Measurements from ENCODE around the gene STX4. TPM values are rescaled to one million over a fixed set of nuclear protein-coding genes. Genes with fewer than 3 reads are reported as not detected.

Gene STX4
- total and polyA plus RNA-seq, 9 of the 15 experiments (the other 6 are each of a cell fraction or from before 2014, with no cell fraction given) = 3.2 to 48.0 (median 21.5) TPM

- TF ChIP-seq MGA (IDR thresholded peaks at IDR 0.05) (peak; percentile 69), CREBBP (IDR thresholded peaks at IDR 0.05; ENCODE audit: low read depth, low read length) (no peak), ZZZ3 (IDR thresholded peaks at IDR 0.05) (no peak), ZNF444 (CRISPR knock-in tag; IDR thresholded peaks at IDR 0.05) (no peak), ZBTB43 (CRISPR knock-in tag; IDR thresholded peaks at IDR 0.05) (no peak), GABPA (tag; conservative IDR thresholded peaks at IDR 0.05; ENCODE audit: low read depth) (no peak), YBX1 (IDR thresholded peaks at IDR 0.05) (no peak), PRMT5 (CRISPR knock-in tag; IDR thresholded peaks at IDR 0.05) (no peak), CEBPG (CRISPR knock-in tag; IDR thresholded peaks at IDR 0.05) (no peak), CEBPG (tag; conservative IDR thresholded peaks at IDR 0.05 in 1 of 2, IDR thresholded peaks at IDR 0.05 in 1 of 2) (no peak), NR1H2 (CRISPR knock-in tag; IDR thresholded peaks at IDR 0.05) (no peak), HDAC2 (IDR thresholded peaks at IDR 0.05) (no peak), MYC (IDR thresholded peaks at IDR 0.05; ENCODE audit: low read depth, low read length) (peak; percentile 58), MYC (CRISPR knock-in tag; IDR thresholded peaks at IDR 0.05; ENCODE audit: borderline replicate concordance, low read depth) (no peak), ETV6 (IDR thresholded peaks at IDR 0.05; ENCODE audit: borderline replicate concordance in 1 of 2, low read depth in 2 of 2, low read length in 1 of 2) (no peak), ETV6 (CRISPR knock-in tag; IDR thresholded peaks at IDR 0.05; ENCODE audit: borderline replicate concordance) (no peak), MAFG (tag; conservative IDR thresholded peaks at IDR 0.05) (no peak)
These were observed 47.8 kb upstream of the STX4 start (continued) for GRCh38 chr16:30985401-30986128.

Measured in K562 (cell line).